K562 (cell line): ENCODE data around the gene EEF1B2. TPM values are rescaled to one million over a fixed set of nuclear protein-coding genes. Genes with fewer than 3 reads are reported as not detected.

ENCODE experiments used
- ATAC-seq: fragments of 200-7000 bp; cut with Tn5 transposase; 3 replicates; pipeline ENCODE4 v1.9.1; 2020; ENCODE audit warnings: moderate library complexity
- BruUV-seq: library from RNA; stranded (reverse); fragments of 400-500 nt; replicated peaks from 2 replicates; lab custom pipeline; 2021; lab: Mats Ljungman, UMichigan
- CTCF ChIA-PET: fragments of 300-600 bp; formaldehyde crosslinking; extraction: SDS; loops from one replicate; lab custom pipeline; 2021; ENCODE audit warnings: low intra/inter-chr PET ratio; lab: Yijun Ruan, JAX
- POLR2A ChIA-PET: fragments of 300-600, 350-650 bp; sonication (Branson Sonifier 250); formaldehyde crosslinking; extraction: SDS; loops from one replicate; lab custom pipeline; 2021; ENCODE audit warnings: antibody characterized with exemption, inconsistent platforms; lab: Yijun Ruan, JAX
- DNase-seq, 4 experiments: peaks; one replicate each; pipeline versions ENCODE4 v3.0.0 to v3.0.0-alpha.2; 2011 to 2018; ENCODE audit warnings: low spot score in 3 of 4, mixed read lengths in 3 of 4; ENCODE audit errors: extremely low read depth in 1 of 4
- FAIRE-seq: peaks from 2 replicates; lab custom pipeline; 2011; peaks lifted over from hg19 to GRCh38; lab: Jason Lieb, UNC
- H2AFZ ChIP-seq: 2 replicates; pipeline ENCODE4 v1.6.0; 2011; ENCODE audit warnings: low read depth, low read length, control low read depth, inconsistent platforms
- H3K27ac ChIP-seq: fragments of 200-600 bp; 3 replicates; pipeline ENCODE4 v1.8.0; 2011; ENCODE audit warnings: low read depth, mild to moderate bottlenecking, control low read depth, inconsistent platforms, low read length, moderate library complexity, mixed read lengths; ENCODE audit errors: extremely low read depth
- H3K27me3 ChIP-seq, 2 experiments: fragments of 300-600 bp in 1 of 2; 2 replicates in 1 of 2; 3 replicates in 1 of 2; pipeline versions ENCODE4 v1.6.0 to v1.8.0; 2011; ENCODE audit warnings: inconsistent platforms in 2 of 2, low read length in 2 of 2, mild to moderate bottlenecking in 1 of 2, mixed read lengths in 1 of 2, moderate library complexity in 1 of 2; ENCODE audit not compliant: control insufficient read depth in 2 of 2, insufficient read depth in 2 of 2
- H3K36me3 ChIP-seq: fragments of 300-600 bp; 3 replicates; pipeline ENCODE4 v1.8.0; 2011; ENCODE audit warnings: mild to moderate bottlenecking, low read length, inconsistent platforms; ENCODE audit not compliant: control insufficient read depth, insufficient read depth
- H3K4me1 ChIP-seq, 2 experiments: fragments of 200-600 bp in 1 of 2; replicated peaks in 1 of 2; 2 replicates in 1 of 2; 3 replicates in 1 of 2; pipeline versions ENCODE4 v1.5.1 to v1.8.0; 2011; ENCODE audit warnings: inconsistent platforms in 2 of 2, low read length in 2 of 2, mild to moderate bottlenecking in 1 of 2, mixed read lengths in 1 of 2, moderate library complexity in 1 of 2; ENCODE audit not compliant: control insufficient read depth in 2 of 2, insufficient read depth in 2 of 2
- H3K4me2 ChIP-seq: 2 replicates; pipeline ENCODE4 v1.6.1; 2011; ENCODE audit warnings: low read length, control low read depth, inconsistent platforms, mixed read lengths; ENCODE audit not compliant: insufficient read depth
- H3K4me3 ChIP-seq: fragments of 200-600 bp; sonication (generic), shearing (Covaris generic); 2 replicates; pipeline ENCODE4 v1.5.1; 2016; ENCODE audit warnings: control low read depth, inconsistent platforms
- H3K79me2 ChIP-seq: fragments of 200-600 bp; 3 replicates; pipeline ENCODE4 v1.8.0; 2011; ENCODE audit warnings: low read length, inconsistent platforms; ENCODE audit not compliant: control insufficient read depth, insufficient read depth
- H3K9ac ChIP-seq, 2 experiments: 2 replicates each; pipeline versions ENCODE4 v1.6.0 to v1.6.1; 2011; ENCODE audit warnings: low read depth in 2 of 2, low read length in 2 of 2, control low read depth in 1 of 2, inconsistent platforms in 1 of 2, mild to moderate bottlenecking in 1 of 2, mixed read lengths in 1 of 2; ENCODE audit not compliant: insufficient read depth in 1 of 2
- H3K9me1 ChIP-seq: one replicate; pipeline ENCODE4 v1.6.0; 2011; ENCODE audit warnings: inconsistent platforms, mild to moderate bottlenecking, low read length, moderate library complexity; ENCODE audit not compliant: control insufficient read depth, insufficient read depth
- H3K9me3 ChIP-seq: replicated peaks from 2 replicates; pipeline ENCODE4 v1.5.1; 2011; ENCODE audit warnings: low read depth, low read length, inconsistent platforms; ENCODE audit not compliant: control insufficient read depth, insufficient read depth
- H4K20me1 ChIP-seq: replicated peaks from 2 replicates; pipeline ENCODE4 v1.6.1; 2011; ENCODE audit warnings: low read length, inconsistent platforms, mixed read lengths; ENCODE audit not compliant: control insufficient read depth, insufficient read depth
- ATF7 ChIP-seq: fragments of 450-650 bp; IDR thresholded peaks from 2 replicates; pipeline ENCODE4 v1.7.1; 2014; ENCODE audit warnings: mild to moderate bottlenecking, moderate library complexity
- ELF2 ChIP-seq: fragments of 250-450 bp; sonication (Bioruptor Pico); IDR thresholded peaks from 2 replicates; pipeline ENCODE4 v1.5.0; 2021; ENCODE audit warnings: mild to moderate bottlenecking
- ETV1 ChIP-seq: fragments of 450-650 bp; conservative IDR thresholded peaks from 2 replicates; pipeline ENCODE4 v1.6.1; 2016; ENCODE audit warnings: missing genetic modification characterization, control low read depth, low read depth, missing compliant biosample characterization
- MYC ChIP-seq, 2 experiments: fragments of 250-450 bp in 1 of 2; sonication (Bioruptor Pico) in 1 of 2; IDR thresholded peaks; 2 replicates each; pipeline versions ENCODE4 v1.5.1 to v1.6.1; 2012 to 2021; ENCODE audit warnings: low read depth in 2 of 2, borderline replicate concordance in 1 of 2, improper control_type of control experiment in 1 of 2, low read length in 1 of 2, mild to moderate bottlenecking in 1 of 2, moderate library complexity in 1 of 2
- NR1H2 ChIP-seq: sonication (generic); formaldehyde crosslinking; IDR thresholded peaks from 2 replicates; pipeline ENCODE4 v1.4.0; 2020; ENCODE audit warnings: mild to moderate bottlenecking, missing genetic modification reagents
- NRF1 ChIP-seq, 2 experiments: fragments of 450-650 bp; IDR thresholded peaks in 1 of 2; conservative IDR thresholded peaks in 1 of 2; 2 replicates each; pipeline ENCODE4 v1.6.1; 2014; ENCODE audit warnings: mild to moderate bottlenecking in 2 of 2
- PHF21A ChIP-seq: fragments of 450-650 bp; IDR thresholded peaks from 2 replicates; pipeline ENCODE4 v1.6.1; 2017; ENCODE audit warnings: low read depth, borderline replicate concordance
- POLR2H ChIP-seq: IDR thresholded peaks from 2 replicates; pipeline ENCODE4 v1.6.1; 2016; ENCODE audit warnings: missing genetic modification characterization, low read depth, mild to moderate bottlenecking, control low read depth, missing compliant biosample characterization, moderate library complexity
- PTRF ChIP-seq: fragments of 450-650 bp; IDR thresholded peaks from 2 replicates; pipeline ENCODE4 v1.6.1; 2016; ENCODE audit warnings: mild to moderate bottlenecking, missing genetic modification characterization, missing compliant biosample characterization
- RBBP5 ChIP-seq: fragments of 200-600 bp; sonication (generic); IDR thresholded peaks from 2 replicates; pipeline ENCODE4 v1.6.1; 2012; ENCODE audit warnings: borderline replicate concordance, mild to moderate bottlenecking, low read length, control low read depth, inconsistent platforms; ENCODE audit not compliant: insufficient read depth, poor library complexity, severe bottlenecking
- RBM34 ChIP-seq: fragments of 200-400 bp; formaldehyde crosslinking; IDR thresholded peaks from 2 replicates; pipeline ENCODE4 v1.6.1; 2018; ENCODE audit warnings: low read length, borderline replicate concordance; ENCODE audit not compliant: insufficient read depth
- STAG1 ChIP-seq: sonication (generic); formaldehyde crosslinking; IDR thresholded peaks from 2 replicates; pipeline ENCODE4 v1.5.0; 2020; ENCODE audit warnings: missing genetic modification reagents, borderline replicate concordance
- TBL1XR1 ChIP-seq, 2 experiments: IDR thresholded peaks; 2 replicates each; pipeline ENCODE4 v1.6.1; 2012; ENCODE audit warnings: improper control_type of control experiment in 2 of 2, low read length in 2 of 2, mild to moderate bottlenecking in 1 of 2
- ZNF518B ChIP-seq: fragments of 250-450 bp; sonication (Bioruptor Pico); IDR thresholded peaks from 2 replicates; pipeline ENCODE4 v1.5.0; 2021; ENCODE audit warnings: mild to moderate bottlenecking, moderate library complexity
- ZNF699 ChIP-seq: fragments of 250-450 bp; sonication (Bioruptor Pico); IDR thresholded peaks from 2 replicates; pipeline ENCODE4 v1.8.0; 2021; ENCODE audit warnings: mild to moderate bottlenecking, moderate library complexity; ENCODE audit not compliant: insufficient replicate concordance
- ZSCAN29 ChIP-seq: fragments of 450-650 bp; IDR thresholded peaks from 2 replicates; pipeline ENCODE4 v1.6.1; 2017
- WGBS: fragments of 100-300 bp; shearing (Covaris generic); methylation state at CpG from one replicate; pipeline ENCODE4 v1.1.6; 2016; ENCODE audit warnings: low coverage, mixed read lengths; ENCODE audit not compliant: insufficient coverage; ENCODE audit errors: missing lambda C conversion rate; 5-methylcytosine and 5-hydroxymethylcytosine counted together
- in situ Hi-C: fragments of 300-500 bp; cut with MboI; formaldehyde crosslinking; loops from 4 replicates; pipeline ENCODE4 v1.15.0; 2018; ENCODE audit warnings: inconsistent platforms, mixed read lengths
- intact Hi-C: fragments of 100-400 bp; cut with micrococcal nuclease; formaldehyde crosslinking; loops from 2 replicates; pipeline ENCODE4 v1.14.2; 2022
- polyA plus RNA-seq, 8 experiments: library from polyadenylated mRNA; depleted of rRNA in 4 of 8; stranded (reverse) in 5 of 8; unstranded in 3 of 8; fragments of >200 nt; fragmentation: Nextera tagmentation in 2 of 8; fragmentation: Illumina TruSeq in 1 of 8; extraction: Ambion mirVana in 2 of 8; extraction: Trizol in 1 of 8; gene quantifications; 2 replicates each; pipeline versions ENCODE4 v1.2.1 to v1.2.3, GENCODE V29; 2011 to 2014; ENCODE audit warnings: inconsistent platforms in 1 of 8, missing spikeins in 1 of 8
- total RNA-seq, 7 experiments: library from RNA; depleted of rRNA in 6 of 7; stranded (reverse); fragments of >200 nt in 6 of 7; fragmentation: Illumina TruSeq in 2 of 7; extraction: Trizol in 2 of 7; gene quantifications; 2 replicates each; pipeline versions ENCODE4 v1.2.1 to v1.2.3, GENCODE V29; 2011 to 2021; ENCODE audit warnings: low replicate concordance in 1 of 7

EEF1B2 gene
- total and polyA plus RNA-seq, 9 of the 15 experiments (the other 6 are each of a cell fraction or from before 2014, with no cell fraction given): 522 to 1,148 (median 893) TPM

DNA sequence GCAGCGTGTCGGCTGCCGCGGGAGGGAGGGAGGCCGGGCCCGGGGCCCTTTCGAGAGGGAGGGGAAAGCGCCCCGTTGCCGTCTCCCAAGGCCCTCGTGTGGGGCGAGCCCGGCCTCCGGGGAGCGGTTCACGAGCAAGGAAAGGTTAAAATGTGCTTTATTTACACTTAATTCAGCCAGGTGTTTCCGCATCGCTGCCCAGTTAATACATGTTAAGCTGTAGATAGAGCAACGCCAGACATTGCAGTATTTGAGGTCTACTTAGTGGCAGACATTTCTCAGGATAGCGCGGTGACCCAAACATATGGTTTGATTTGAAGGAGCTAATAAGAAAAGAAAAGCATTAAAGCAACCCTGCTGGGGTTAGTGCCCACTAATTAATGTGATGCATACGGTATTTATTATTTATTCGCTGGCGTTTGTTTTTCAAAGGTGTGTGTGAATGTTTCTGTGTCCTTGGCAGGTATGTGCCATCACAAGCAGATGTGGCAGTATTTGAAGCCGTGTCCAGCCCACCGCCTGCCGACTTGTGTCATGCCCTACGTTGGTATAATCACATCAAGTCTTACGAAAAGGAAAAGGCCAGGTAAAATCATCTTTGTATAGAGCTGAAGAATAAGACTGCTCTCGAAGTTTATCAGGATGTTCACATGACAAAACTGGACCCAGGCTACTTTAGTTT is 571 bp downstream of the EEF1B2 start:
- ATAC-seq (peak; percentile 72), DNase-seq (peak; percentile 9 to 68 (median 67)), FAIRE-seq (no peak)
- H3K9me3 ChIP-seq: no peaks in the 10 kb centered on the region; the same call in 1 of the 2 replicates
- peaks cover 58% of the 10 kb centered on the region for H3K36me3 ChIP-seq
- intact Hi-C loops (loop anchor here (5.0 kb wide), 1 partner anchor 102 kb away; no protein-coding TSS in a partner anchor), in situ Hi-C loops (no loop called here)
- peaks cover 72% of the 10 kb centered on the region for H3K79me2 ChIP-seq
- H3K9ac ChIP-seq: peak overlapping the region; percentile 95
- peaks cover 8 to 15% of the 10 kb centered on the region in 2 experiments; a peak in 4 of 5 replicates for H3K4me1 ChIP-seq
- peak overlapping the region; percentile 89 for H3K27ac ChIP-seq
- BruUV-seq: TSS peak; percentile 70
- H4K20me1 ChIP-seq: no peaks in the 10 kb centered on the region
- 1% methylated on average over 10 of the region's 30 CpGs for WGBS
- no peaks in the 10 kb centered on the region for H3K27me3 ChIP-seq
- H3K4me2 ChIP-seq: peak overlapping the region; percentile 92
- peak overlapping the region; percentile 44 for H2AFZ ChIP-seq
- no peaks in the 10 kb centered on the region for H3K9me1 ChIP-seq
- ChIA-PET POLR2A (interaction anchor here (0.7 to 1.0 kb wide), 4 partner anchors 9 to 78 kb away, joined by 3 to 4 read pairs (median 4); no protein-coding TSS in a partner anchor), CTCF (no interaction called here)
- peak overlapping the region; percentile 81 for H3K4me3 ChIP-seq
- TF ChIP-seq ZNF699 (CRISPR knock-in tag) (no peak), RBM34 (no peak), ELF2 (no peak), ATF7 (no peak), RBBP5 (peak; percentile 22), ETV1 (tag) (no peak), PTRF (no peak), ZNF518B (CRISPR knock-in tag) (no peak), TBL1XR1 (IDR thresholded peaks at IDR 0.05; ENCODE audit: low read length in 2 of 2) (no peak), POLR2H (tag) (no peak), ZSCAN29 (no peak), PHF21A (no peak), STAG1 (CRISPR knock-in tag) (no peak), NRF1 (conservative IDR thresholded peaks at IDR 0.05 in 1 of 2, IDR thresholded peaks at IDR 0.05 in 1 of 2) (no peak), NR1H2 (no peak), MYC (IDR thresholded peaks at IDR 0.05; ENCODE audit: low read depth, low read length) (no peak), MYC (CRISPR knock-in tag; IDR thresholded peaks at IDR 0.05; ENCODE audit: borderline replicate concordance, low read depth) (peak; percentile 94; the same call in 1 of the 2 replicates)
